Testis (tissue), 3 donors: Measurements from ENCODE around the gene SNAP25. TPM values are rescaled to one million over a fixed set of nuclear protein-coding genes. Genes with fewer than 3 reads are reported as not detected.

ENCODE experiments used
- DNase-seq: peaks from one replicate; pipeline ENCODE4 v3.0.0-alpha.2; 2019
- H3K27ac ChIP-seq, 2 donors: fragments of 200-600 bp; sonication (generic); one replicate each; pipeline ENCODE4 v1.5.1; 2019
- H3K27me3 ChIP-seq: fragments of 200-600 bp; sonication (generic); one replicate; pipeline ENCODE4 v1.5.1; 2019
- H3K36me3 ChIP-seq: fragments of 200-600 bp; sonication (generic); one replicate; pipeline ENCODE4 v1.5.1; 2017; ENCODE audit warnings: low read depth; ENCODE audit errors: missing control alignments
- H3K4me1 ChIP-seq: fragments of 200-600 bp; sonication (generic); one replicate; pipeline ENCODE4 v1.5.1; 2019
- H3K4me3 ChIP-seq, 2 donors: fragments of 200-600 bp; sonication (generic); one replicate each; pipeline ENCODE4 v1.5.1; 2017 to 2019
- H3K9me3 ChIP-seq: fragments of 200-600 bp; sonication (generic); one replicate; pipeline ENCODE4 v1.5.1; 2017
- POLR2A ChIP-seq: fragments of 450-650 bp; IDR thresholded peaks from one replicate; pipeline ENCODE4 v1.6.1; 2017; ENCODE audit warnings: antibody characterized with exemption, mild to moderate bottlenecking, moderate library complexity
- WGBS, 2 donors: methylation state at CpG; one replicate each; pipeline ENCODE4 v1.1.5; 2018; 5-methylcytosine and 5-hydroxymethylcytosine counted together
- intact Hi-C: fragments of 100-400 bp; cut with DNase I; formaldehyde crosslinking; loops from one replicate; pipeline ENCODE4 v1.15.1; 2023; ENCODE audit warnings: low total_unique reads
- polyA plus RNA-seq: library from polyadenylated mRNA; stranded (reverse); fragments of 350-450 nt; fragmentation: Illumina TruSeq; extraction: RNeasy Lipid Tissue Mini Kit (QIAGEN cat#74804); gene quantifications from one replicate; pipeline ENCODE4 v1.2.3, GENCODE V29; 2014; ENCODE audit warnings: low read depth, low replicate concordance; ENCODE audit not compliant: insufficient read depth
- total RNA-seq, 2 donors: library from RNA; depleted of rRNA; stranded (reverse); fragments of >200 nt; gene quantifications; one replicate each; pipeline ENCODE4 v1.2.3, GENCODE V29; 2016
- TF ChIP-seq, protein P1 (sequence below), 3 experiments: fragments of 450-650 bp in 2 of 3; fragments of 200-600 bp in 1 of 3; sonication (generic) in 1 of 3; IDR thresholded peaks; one replicate each; pipeline ENCODE4 v1.5.1; 2016 to 2019; ENCODE audit warnings: antibody characterized with exemption in 3 of 3, mild to moderate bottlenecking in 2 of 3, moderate library complexity in 1 of 3

The SNAP25 gene
- total and polyA plus RNA-seq, 3 donors from 2014 or later = 8.0 to 13.7 (median 11.3) TPM

GRCh38 chr20:10255846-10256245, 37.2 kb downstream of the SNAP25 start:
- DNase-seq = no peak
- no peaks in the 10 kb centered on the region for H3K27me3 ChIP-seq
- no peaks in the 10 kb centered on the region for H3K4me1 ChIP-seq
- H3K4me3 ChIP-seq = no peak overlapping the region
- TF ChIP-seq POLR2A = no peak
- TF ChIP-seq, protein P1, sequence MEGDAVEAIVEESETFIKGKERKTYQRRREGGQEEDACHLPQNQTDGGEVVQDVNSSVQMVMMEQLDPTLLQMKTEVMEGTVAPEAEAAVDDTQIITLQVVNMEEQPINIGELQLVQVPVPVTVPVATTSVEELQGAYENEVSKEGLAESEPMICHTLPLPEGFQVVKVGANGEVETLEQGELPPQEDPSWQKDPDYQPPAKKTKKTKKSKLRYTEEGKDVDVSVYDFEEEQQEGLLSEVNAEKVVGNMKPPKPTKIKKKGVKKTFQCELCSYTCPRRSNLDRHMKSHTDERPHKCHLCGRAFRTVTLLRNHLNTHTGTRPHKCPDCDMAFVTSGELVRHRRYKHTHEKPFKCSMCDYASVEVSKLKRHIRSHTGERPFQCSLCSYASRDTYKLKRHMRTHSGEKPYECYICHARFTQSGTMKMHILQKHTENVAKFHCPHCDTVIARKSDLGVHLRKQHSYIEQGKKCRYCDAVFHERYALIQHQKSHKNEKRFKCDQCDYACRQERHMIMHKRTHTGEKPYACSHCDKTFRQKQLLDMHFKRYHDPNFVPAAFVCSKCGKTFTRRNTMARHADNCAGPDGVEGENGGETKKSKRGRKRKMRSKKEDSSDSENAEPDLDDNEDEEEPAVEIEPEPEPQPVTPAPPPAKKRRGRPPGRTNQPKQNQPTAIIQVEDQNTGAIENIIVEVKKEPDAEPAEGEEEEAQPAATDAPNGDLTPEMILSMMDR (IDR thresholded peaks at IDR 0.05) = no peak
- no peaks in the 10 kb centered on the region for H3K36me3 ChIP-seq
- H3K9me3 ChIP-seq = no peaks in the 10 kb centered on the region
- WGBS, 2 donors = 69 to 75% methylated on average over 1 of the region's 1 CpG
- intact Hi-C loops = no loop called here
- no peak overlapping the region for H3K27ac ChIP-seq

GRCh38 chr20:10259166-10259565, 40.5 kb downstream of the SNAP25 start:
- Histone ChIP-seq H3K9me3 (no peaks in the 10 kb centered on the region), H3K36me3 (no peaks in the 10 kb centered on the region), H3K27ac (no peak overlapping the region), H3K4me1 (no peaks in the 10 kb centered on the region), H3K4me3 (no peak overlapping the region), H3K27me3 (no peaks in the 10 kb centered on the region)
- no peak for TF ChIP-seq POLR2A
- TF ChIP-seq, protein P1 (IDR thresholded peaks at IDR 0.05) = no peak
- intact Hi-C loops = no loop called here
- no peak for DNase-seq

- 83 to 100% methylated on average over 1 of the region's 1 CpG for WGBS, 2 donors
These were observed 41.7 kb downstream of the SNAP25 start for GRCh38 chr20:10260316-10260715.

GRCh38 chr20:10261702-10262101, 43.1 kb downstream of the SNAP25 start:
- intact Hi-C loops = no loop called here
- no peak overlapping the region for H3K4me3 ChIP-seq
- no peaks in the 10 kb centered on the region for H3K4me1 ChIP-seq
- 87 to 88% methylated on average over 2 of the region's 2 CpGs for WGBS, 2 donors
- no peaks in the 10 kb centered on the region for H3K9me3 ChIP-seq
- no peaks in the 10 kb centered on the region for H3K27me3 ChIP-seq
- DNase-seq = no peak
- no peak overlapping the region for H3K27ac ChIP-seq
- TF ChIP-seq, protein P1 (IDR thresholded peaks at IDR 0.05) = no peak
- no peak for TF ChIP-seq POLR2A
- no peaks in the 10 kb centered on the region for H3K36me3 ChIP-seq

More at GRCh38 chr20:10260316-10260715, 41.7 kb downstream of the SNAP25 start:
- no peak overlapping the region for H3K27ac ChIP-seq
- no peaks in the 10 kb centered on the region for H3K27me3 ChIP-seq
- TF ChIP-seq, protein P1 (IDR thresholded peaks at IDR 0.05) = no peak
- TF ChIP-seq POLR2A = no peak
- no peaks in the 10 kb centered on the region for H3K4me1 ChIP-seq
- no peaks in the 10 kb centered on the region for H3K9me3 ChIP-seq
- intact Hi-C loops = no loop called here
- H3K4me3 ChIP-seq = no peak overlapping the region
- H3K36me3 ChIP-seq = no peaks in the 10 kb centered on the region
- no peak for DNase-seq

DNA sequence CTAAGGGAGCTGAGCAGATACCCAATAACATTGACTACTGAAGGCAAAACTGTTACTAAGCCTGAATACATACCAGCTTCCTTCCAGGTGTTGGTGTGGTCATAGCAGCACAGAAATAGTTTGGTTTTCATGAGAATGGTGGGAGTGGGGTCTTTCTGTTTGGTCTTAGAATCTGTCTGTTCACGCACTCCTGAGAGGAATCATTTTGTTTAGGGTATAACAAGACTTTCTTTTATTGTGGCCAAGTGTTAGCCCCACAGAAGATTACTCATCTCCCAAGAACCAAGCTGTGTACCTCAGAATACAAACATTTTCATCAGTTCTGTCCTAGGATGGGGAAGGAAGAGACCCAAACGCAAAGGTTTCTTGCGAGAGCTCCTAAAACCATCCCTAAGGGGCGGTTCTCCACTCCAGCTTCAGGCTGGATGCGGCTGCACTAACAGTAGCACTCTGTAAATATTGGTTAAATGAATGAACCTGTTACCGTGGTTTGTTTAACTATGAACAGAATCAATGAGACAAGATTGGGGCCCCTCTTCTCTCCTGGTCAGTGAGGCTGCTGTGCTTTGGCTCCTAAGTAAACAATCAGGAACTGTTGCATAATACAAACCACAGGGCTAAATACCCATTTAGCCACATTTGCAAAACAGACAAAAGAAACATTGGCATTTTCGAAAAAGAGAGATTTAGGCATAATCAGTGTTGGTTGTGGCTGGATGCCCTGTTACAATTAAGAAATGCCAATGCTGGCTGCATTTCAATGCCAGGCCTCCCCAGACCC, 44.9 kb downstream of the SNAP25 start:
- TF ChIP-seq, protein P1 (IDR thresholded peaks at IDR 0.05) = no peak
- no peak for TF ChIP-seq POLR2A
- Histone ChIP-seq H3K9me3 (no peaks in the 10 kb centered on the region), H3K27ac (no peak overlapping the region), H3K4me1 (no peaks in the 10 kb centered on the region), H3K27me3 (no peaks in the 10 kb centered on the region), H3K4me3 (no peak overlapping the region), H3K36me3 (no peaks in the 10 kb centered on the region)
- 89 to 92% methylated on average over 7 of the region's 7 CpGs for WGBS, 2 donors
- no peak for DNase-seq
- intact Hi-C loops = no loop called here
